Smooth muscle cell (in vitro differentiated cells): ENCODE results near the gene CSNK1G2. TPM values are rescaled to one million over a fixed set of nuclear protein-coding genes. Genes with fewer than 3 reads are reported as not detected.
A peak's percentile ranks its signal among the peaks of the same experiment; 100 is the strongest.

Experiments
- DNase-seq: peaks from one replicate; lab custom pipeline; 2025; ENCODE audit not compliant: unreplicated experiment; lab: John Stamatoyannopoulos, UW
- H2AFZ ChIP-seq: fragments of 200-600 bp; sonication (generic); 2 replicates; pipeline ENCODE4 v1.6.0; 2016; ENCODE audit warnings: antibody characterized with exemption, low read depth, mild to moderate bottlenecking
- H3F3A ChIP-seq: fragments of 200-600 bp; sonication (generic); 2 replicates; pipeline ENCODE4 v1.6.0; 2017; ENCODE audit warnings: antibody characterized with exemption, low read depth
- H3K27ac ChIP-seq: fragments of 200-600 bp; sonication (generic); 2 replicates; pipeline ENCODE4 v1.5.1; 2016; ENCODE audit warnings: low read depth, mild to moderate bottlenecking
- H3K27me3 ChIP-seq: fragments of 200-600 bp; sonication (generic); 2 replicates; pipeline ENCODE4 v1.6.1; 2016; ENCODE audit warnings: low read depth, mild to moderate bottlenecking
- H3K36me3 ChIP-seq: fragments of 200-600 bp; sonication (generic); 2 replicates; pipeline ENCODE4 v1.5.1; 2016; ENCODE audit warnings: low read depth
- H3K4me1 ChIP-seq: fragments of 200-600 bp; sonication (generic); 2 replicates; pipeline ENCODE4 v1.5.1; 2016; ENCODE audit warnings: low read depth
- H3K4me2 ChIP-seq: fragments of 200-600 bp; sonication (generic); 2 replicates; pipeline ENCODE4 v1.6.0; 2016; ENCODE audit warnings: mild to moderate bottlenecking
- H3K4me3 ChIP-seq: fragments of 200-600 bp; sonication (generic); 2 replicates; pipeline ENCODE4 v1.5.1; 2016; ENCODE audit warnings: mild to moderate bottlenecking
- H3K79me2 ChIP-seq: fragments of 200-600 bp; sonication (generic); 2 replicates; pipeline ENCODE4 v1.6.0; 2016; ENCODE audit warnings: low read depth, mild to moderate bottlenecking
- H3K9ac ChIP-seq: fragments of 200-600 bp; sonication (generic); 2 replicates; pipeline ENCODE4 v1.6.0; 2016; ENCODE audit warnings: low read depth
- H3K9me3 ChIP-seq: fragments of 200-600 bp; sonication (generic); replicated peaks from 2 replicates; pipeline ENCODE4 v1.5.1; 2016; ENCODE audit warnings: low read depth
- H4K20me1 ChIP-seq: fragments of 200-600 bp; sonication (generic); 2 replicates; pipeline ENCODE4 v1.6.0; 2016; ENCODE audit warnings: low read depth
- CTCF ChIP-seq: fragments of 200-600 bp; sonication (generic); IDR thresholded peaks from 2 replicates; pipeline ENCODE4 v1.5.1; 2017; ENCODE audit warnings: borderline replicate concordance, mild to moderate bottlenecking, antibody characterized with exemption; ENCODE audit not compliant: insufficient read depth, poor library complexity, severe bottlenecking
- WGBS: methylation state at CpG from one replicate; pipeline ENCODE4 v1.1.7; 2016; ENCODE audit warnings: low lambda C conversion rate; 5-methylcytosine and 5-hydroxymethylcytosine counted together
- polyA plus RNA-seq: library from polyadenylated mRNA; unstranded; fragments of >200 nt; fragmentation: Nextera tagmentation; extraction: Ambion mirVana; gene quantifications from 2 replicates; pipeline ENCODE4 v1.2.1, GENCODE V29; 2016
- total RNA-seq: library from RNA; depleted of rRNA; stranded (reverse); fragments of >200 nt; gene quantifications from 2 replicates; pipeline ENCODE4 v1.2.3, GENCODE V29; 2014

CSNK1G2 gene
- total and polyA plus RNA-seq, 2 experiments from 2014 or later, result 53.5 to 74.9 TPM

- Histone ChIP-seq H3K27me3 (no peaks in the 10 kb centered on the region), H3K4me1 (peaks cover 8% of the 10 kb centered on the region), H3K9ac (no peak overlapping the region), H3F3A (peaks cover 8% of the 10 kb centered on the region), H3K79me2 (peaks cover 88% of the 10 kb centered on the region), H3K36me3 (no peaks in the 10 kb centered on the region), H3K4me3 (no peak overlapping the region), H4K20me1 (peaks cover 87% of the 10 kb centered on the region), H3K27ac (no peak overlapping the region), H3K9me3 (no peaks in the 10 kb centered on the region), H2AFZ (no peak overlapping the region), H3K4me2 (no peak overlapping the region)
- no peak for DNase-seq
- TF ChIP-seq CTCF, result peak; percentile 54
- WGBS, result 61% methylated on average over 18 of the region's 18 CpGs
These were observed 4.9 kb downstream of the CSNK1G2 start for GRCh38 chr19:1945899-1946298.

GRCh38 chr19:1947651-1948209, 6.8 kb downstream of the CSNK1G2 start:
- WGBS, result 93% methylated on average over 29 of the region's 34 CpGs
- H3K4me2 ChIP-seq, result no peak overlapping the region
- no peaks in the 10 kb centered on the region for H3K9me3 ChIP-seq
- no peak overlapping the region for H2AFZ ChIP-seq
- no peak overlapping the region for H3K9ac ChIP-seq
- H3K36me3 ChIP-seq, result no peaks in the 10 kb centered on the region
- H3K4me3 ChIP-seq, result no peak overlapping the region
- TF ChIP-seq CTCF, result no peak
- peaks cover 8% of the 10 kb centered on the region for H3F3A ChIP-seq
- DNase-seq, result no peak
- peaks cover 97% of the 10 kb centered on the region for H3K79me2 ChIP-seq
- H4K20me1 ChIP-seq, result peaks cover 97% of the 10 kb centered on the region
- H3K27me3 ChIP-seq, result no peaks in the 10 kb centered on the region
- H3K27ac ChIP-seq, result no peak overlapping the region
- H3K4me1 ChIP-seq, result peaks cover 8% of the 10 kb centered on the region

DNA sequence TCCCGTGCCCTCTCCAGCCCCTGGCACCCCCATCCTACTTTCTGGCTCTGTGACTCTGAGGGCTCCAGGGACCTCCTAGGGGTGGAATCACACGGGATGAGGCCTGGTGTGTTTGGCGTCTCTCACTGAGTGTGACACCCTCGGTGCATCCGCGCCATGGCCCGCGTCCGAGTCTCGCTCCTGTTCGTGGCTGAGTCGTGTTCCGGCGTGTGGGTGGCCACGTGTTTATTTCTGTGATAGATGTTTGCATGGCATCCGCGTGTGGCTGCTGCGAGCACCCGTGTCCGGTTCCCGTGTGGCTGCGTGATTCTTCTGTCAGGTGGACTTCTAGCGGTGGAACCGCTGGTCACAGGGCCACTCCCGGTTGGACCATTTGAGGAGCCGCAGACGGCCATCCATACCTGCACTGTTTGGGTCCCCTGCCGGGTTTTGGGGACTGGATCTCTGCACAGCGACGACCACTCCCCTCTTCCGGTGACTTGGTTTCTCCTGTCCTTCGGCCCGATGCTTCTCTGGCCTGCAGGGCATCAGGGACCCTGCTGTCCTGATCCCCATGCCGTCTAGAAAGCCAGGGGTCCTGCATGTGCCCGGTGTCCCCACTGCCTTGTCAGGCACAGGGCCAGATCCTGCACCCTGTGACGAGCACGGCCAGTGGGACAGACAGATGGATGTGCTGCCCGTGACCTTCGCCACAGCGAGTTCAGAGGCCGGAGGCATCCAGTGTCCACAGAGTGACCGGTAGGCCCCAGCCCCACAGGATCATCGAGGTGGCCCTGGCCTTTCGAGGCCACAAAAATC, 8.5 kb downstream of the CSNK1G2 start:
- Histone ChIP-seq H3K9ac (no peak overlapping the region), H4K20me1 (peaks cover 97% of the 10 kb centered on the region), H3F3A (no peaks in the 10 kb centered on the region), H3K4me2 (no peak overlapping the region), H3K27ac (no peak overlapping the region), H3K79me2 (peaks cover 97% of the 10 kb centered on the region), H2AFZ (no peak overlapping the region), H3K36me3 (no peaks in the 10 kb centered on the region), H3K27me3 (no peaks in the 10 kb centered on the region), H3K4me3 (no peak overlapping the region), H3K9me3 (no peaks in the 10 kb centered on the region), H3K4me1 (no peaks in the 10 kb centered on the region)
- 97% methylated on average over 38 of the region's 44 CpGs for WGBS
- no peak for DNase-seq
- no peak for TF ChIP-seq CTCF
